ENCODE measurements around the gene PRR23A.
"Not testable (repeated sequence)": the region's sequence is repeated elsewhere in the genome, so short reads cannot be mapped to it uniquely, and the experiment has no call there.

PRR23A gene

GRCh38 chr3:139032326-139033002 lies 26.4 kb upstream of the PRR23A start:
- no peak for DNase-seq (ENCODE audit: low spot score)
- in situ Hi-C loops (cut with MboI; ENCODE audit: low sequenced_read_pairs, unreplicated experiment) = no loop called here
- no peak for TF ChIP-seq CTCF (IDR thresholded peaks at IDR 0.05; ENCODE audit: borderline replicate concordance, control extremely low read depth, extremely low read depth, insufficient read depth, missing control alignments)

GRCh38 chr3:139030576-139030975 lies 24.5 kb upstream of the PRR23A start:
- DNase-seq (ENCODE audit: low spot score); in situ Hi-C loops (cut with MboI; ENCODE audit: low sequenced_read_pairs, unreplicated experiment): not testable (repeated sequence)

GRCh38 chr3:139024968-139025367 lies 18.9 kb upstream of the PRR23A start:
- DNase-seq (ENCODE audit: low spot score) = no peak
- no peak for TF ChIP-seq CTCF (IDR thresholded peaks at IDR 0.05; ENCODE audit: borderline replicate concordance, control extremely low read depth, extremely low read depth, insufficient read depth, missing control alignments)
- in situ Hi-C loops (cut with MboI; ENCODE audit: low sequenced_read_pairs, unreplicated experiment) = no loop called here

- no peak for DNase-seq (ENCODE audit: low spot score)
- TF ChIP-seq CTCF (IDR thresholded peaks at IDR 0.05; ENCODE audit: borderline replicate concordance, control extremely low read depth, extremely low read depth, insufficient read depth, missing control alignments) = no peak
- in situ Hi-C loops (cut with MboI; ENCODE audit: low sequenced_read_pairs, unreplicated experiment) = no loop called here
These were observed 14.8 kb upstream of the PRR23A start, which contains the start of gene PRR23B for GRCh38 chr3:139020868-139021234. Gene PRR23B, minus strand, starts transcription at chr3:139020926. Its CDS starts 265 bp downstream, at chr3:139020661.

- DNase-seq (ENCODE audit: low spot score) = no peak
- no peak for TF ChIP-seq CTCF (IDR thresholded peaks at IDR 0.05; ENCODE audit: borderline replicate concordance, control extremely low read depth, extremely low read depth, insufficient read depth, missing control alignments)
- in situ Hi-C loops (cut with MboI; ENCODE audit: low sequenced_read_pairs, unreplicated experiment) = no loop called here
These were observed 14.2 kb upstream of the PRR23A start for GRCh38 chr3:139020036-139020867.

GRCh38 chr3:139016430-139017048 lies 10.5 kb upstream of the PRR23A start:
- TF ChIP-seq CTCF (IDR thresholded peaks at IDR 0.05; ENCODE audit: borderline replicate concordance, control extremely low read depth, extremely low read depth, insufficient read depth, missing control alignments) = no peak
- in situ Hi-C loops (cut with MboI; ENCODE audit: low sequenced_read_pairs, unreplicated experiment) = no loop called here
- no peak for DNase-seq (ENCODE audit: low spot score)
